GM19239 (cell line): ENCODE measurements around the gene ARL15.
"Not testable (repeated sequence)": the region's sequence is repeated elsewhere in the genome, so short reads cannot be mapped to it uniquely, and the experiment has no call there.

Experiments used
- DNase-seq: peaks from one replicate; pipeline ENCODE4 v3.0.0; 2011; ENCODE audit warnings: low spot score; ENCODE audit not compliant: insufficient read length
- FAIRE-seq: peaks from 2 replicates; lab custom pipeline; 2011; peaks lifted over from hg19 to GRCh38; lab: Jason Lieb, UNC

ARL15 gene

DNA sequence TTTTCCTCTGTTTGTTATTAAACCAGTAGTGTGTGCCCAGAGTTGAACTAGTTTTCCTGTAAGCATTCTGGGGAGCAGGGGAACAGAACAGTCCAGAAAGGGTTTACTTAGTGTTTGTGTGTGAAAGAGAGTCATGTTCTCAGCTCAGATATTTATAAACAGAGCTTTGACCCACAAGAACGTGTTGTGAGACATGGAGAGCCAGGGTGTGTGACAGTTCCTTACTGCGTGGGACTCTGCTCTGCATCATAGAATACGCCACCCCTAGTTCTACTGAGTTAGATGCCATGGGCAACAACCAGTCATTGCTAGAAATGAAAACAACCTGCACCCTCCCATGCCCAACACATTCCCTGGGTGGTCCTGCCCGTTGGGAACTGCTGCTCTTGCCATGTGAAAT is 419.2 kb downstream of the ARL15 start:
- DNase-seq (no peak), FAIRE-seq (no peak)

- DNase-seq (no peak), FAIRE-seq (no peak)
Observed at GRCh38 chr5:53890490-53890889, 419.9 kb downstream of the ARL15 start.

- FAIRE-seq (no peak), DNase-seq (no peak)
Observed at GRCh38 chr5:53884844-53885243, 425.5 kb downstream of the ARL15 start.

DNA sequence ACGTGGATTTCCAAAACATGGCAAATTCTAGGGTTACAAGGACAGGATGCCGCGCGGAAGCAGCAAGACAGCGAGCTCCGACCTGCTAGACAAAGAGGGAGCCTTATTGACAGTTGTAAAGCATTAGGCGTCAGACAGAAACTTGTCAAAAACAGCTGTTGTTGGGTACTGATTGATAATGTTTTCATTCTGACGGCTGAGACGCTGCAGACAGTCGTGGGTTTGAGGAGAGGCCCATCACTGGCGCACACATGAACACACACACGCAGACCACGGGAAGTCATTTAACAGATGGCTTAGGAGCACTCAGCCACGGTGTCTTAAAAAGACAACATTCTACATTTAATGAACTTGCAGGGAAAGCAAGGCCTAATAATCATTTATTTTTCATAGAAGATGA is 426.0 kb downstream of the ARL15 start:
- no peak for FAIRE-seq
- no peak for DNase-seq

- DNase-seq = no peak
- no peak for FAIRE-seq
Observed at GRCh38 chr5:53882676-53883031, 427.7 kb downstream of the ARL15 start.

- FAIRE-seq = no peak
- DNase-seq = no peak
Observed at GRCh38 chr5:53882006-53882675, 428.2 kb downstream of the ARL15 start.

DNA sequence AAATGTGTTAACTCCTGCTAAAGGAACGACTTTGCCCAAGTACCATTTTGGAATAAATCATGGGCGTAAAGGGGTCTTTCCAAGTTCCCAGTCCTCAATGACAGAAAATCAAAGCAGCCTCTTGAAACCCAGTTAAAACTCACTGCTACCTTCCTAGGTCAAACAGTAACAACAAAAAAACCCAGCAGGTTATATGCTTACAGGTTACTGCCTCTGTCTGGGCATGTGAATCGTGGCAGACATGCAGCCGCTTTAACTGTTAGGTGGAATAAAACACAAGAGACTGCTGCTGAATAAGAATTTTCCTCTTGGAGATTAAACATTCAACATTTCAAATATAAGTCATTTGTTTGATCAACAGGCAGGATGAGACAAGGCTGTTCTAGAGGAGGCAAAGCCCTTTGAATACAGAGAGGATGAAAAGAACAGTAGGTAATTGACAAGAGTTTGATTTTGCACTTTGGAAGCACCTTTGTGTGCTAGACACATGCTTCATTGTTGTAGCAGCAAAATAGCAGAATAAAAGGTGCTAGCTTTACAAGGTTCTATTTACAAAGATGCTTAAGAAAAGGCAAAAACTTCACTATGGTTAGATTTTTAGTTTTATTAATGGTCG is 430.6 kb downstream of the ARL15 start:
- DNase-seq (no peak), FAIRE-seq (no peak)

- FAIRE-seq (no peak), DNase-seq (no peak)
Observed at GRCh38 chr5:53878015-53878414, 432.4 kb downstream of the ARL15 start.

- DNase-seq = no peak
- FAIRE-seq = no peak
Observed at GRCh38 chr5:53877243-53877642, 433.1 kb downstream of the ARL15 start.

GRCh38 chr5:53874409-53874808 is 436.0 kb downstream of the ARL15 start:
- DNase-seq (no peak), FAIRE-seq (no peak)

DNA sequence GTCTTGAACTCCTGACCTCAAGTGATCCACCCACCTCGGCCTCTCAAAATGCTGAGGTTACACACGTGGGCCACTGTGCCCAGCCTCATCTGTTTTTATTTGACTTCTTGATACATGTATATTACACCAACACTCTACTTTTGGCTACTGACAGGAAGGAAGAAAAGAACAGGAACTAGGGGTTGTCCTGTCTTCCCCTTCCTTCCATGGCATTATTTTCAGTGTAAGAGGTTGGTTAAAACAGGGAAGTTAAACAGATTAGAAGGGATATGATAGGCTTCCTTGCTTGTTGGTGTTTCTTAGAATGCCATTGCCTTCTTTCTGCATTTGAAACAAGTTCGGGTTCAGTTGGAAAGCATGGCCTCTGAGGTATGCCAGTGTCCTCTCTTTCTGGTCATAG is 437.1 kb downstream of the ARL15 start:
- FAIRE-seq (no peak), DNase-seq (no peak)

- DNase-seq (no peak), FAIRE-seq (no peak)
Observed at GRCh38 chr5:53871775-53872174, 438.6 kb downstream of the ARL15 start.

DNA sequence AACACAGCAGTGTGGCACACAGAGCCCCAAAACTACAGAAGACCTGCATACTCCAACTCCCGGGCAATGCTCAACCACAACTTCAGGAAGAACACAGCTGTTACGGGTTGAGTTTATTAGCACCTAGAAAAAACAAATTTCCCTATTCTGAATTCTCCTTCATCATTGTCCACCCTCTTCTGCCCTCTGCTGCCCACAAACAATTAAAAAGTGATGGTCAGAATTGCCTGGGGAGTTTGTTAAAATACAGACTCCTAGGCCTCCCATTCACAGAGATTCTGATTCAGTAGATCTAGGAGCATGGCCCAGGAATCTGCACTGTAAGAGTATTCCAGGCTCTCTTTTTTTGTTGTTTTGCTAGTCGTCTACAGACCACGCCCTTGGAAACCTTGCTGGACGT is 439.3 kb downstream of the ARL15 start:
- FAIRE-seq (no peak), DNase-seq (no peak)

- DNase-seq = no peak
- FAIRE-seq = no peak
Observed at GRCh38 chr5:53858700-53859456, 451.5 kb downstream of the ARL15 start.

DNA sequence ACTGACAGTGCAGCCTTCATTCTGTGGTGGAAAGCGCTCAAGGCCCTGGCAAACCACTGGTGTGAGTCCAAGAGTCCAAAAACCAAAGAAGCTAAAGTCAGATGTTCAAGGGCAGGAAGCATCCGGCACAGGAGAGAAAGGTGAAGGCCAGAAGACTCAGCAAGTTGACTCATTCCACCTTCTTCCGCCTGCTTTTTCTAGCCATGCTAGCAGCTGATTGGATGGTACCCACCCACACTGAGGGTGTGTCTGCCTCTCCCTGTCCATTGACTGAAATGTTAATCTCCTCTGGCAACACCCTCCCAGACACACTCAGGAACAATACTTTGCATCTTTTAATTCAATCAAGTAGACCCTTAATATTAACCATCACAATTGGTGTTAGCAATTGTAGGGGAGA is 453.9 kb downstream of the ARL15 start:
- no peak for DNase-seq
- FAIRE-seq = no peak

- FAIRE-seq, DNase-seq: not testable (repeated sequence)
Observed at GRCh38 chr5:53836851-53837430, 473.4 kb downstream of the ARL15 start.

DNA sequence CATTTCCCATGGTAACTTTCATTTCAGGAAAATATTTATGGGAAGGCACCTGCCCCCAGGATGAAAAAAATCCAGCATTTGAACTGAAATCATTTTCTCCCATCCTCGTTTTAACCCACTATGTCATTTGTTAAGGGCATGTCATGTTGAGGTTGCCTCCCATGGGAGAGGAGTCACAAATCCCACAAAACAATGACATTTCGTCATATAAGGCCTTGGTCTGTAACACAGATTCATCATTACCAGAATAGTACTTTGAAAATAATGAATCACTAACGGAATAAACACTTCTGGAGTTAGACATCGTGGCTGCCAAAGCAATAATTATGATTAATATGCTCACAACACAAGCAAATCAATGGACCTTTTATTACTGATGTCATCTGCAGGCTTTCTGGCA is 475.9 kb downstream of the ARL15 start:
- FAIRE-seq (no peak), DNase-seq (no peak)
